Measurements from ENCODE around the gene PCYT2. TPM values are rescaled to one million over a fixed set of nuclear protein-coding genes. Genes with fewer than 3 reads are reported as not detected.

PCYT2 gene
- total and polyA plus RNA-seq, 10 of the 15 experiments (the other 5 are each of a cell fraction or from before 2014, with no cell fraction given) = 0.63 to 72.0 (median 45.0) TPM

DNA sequence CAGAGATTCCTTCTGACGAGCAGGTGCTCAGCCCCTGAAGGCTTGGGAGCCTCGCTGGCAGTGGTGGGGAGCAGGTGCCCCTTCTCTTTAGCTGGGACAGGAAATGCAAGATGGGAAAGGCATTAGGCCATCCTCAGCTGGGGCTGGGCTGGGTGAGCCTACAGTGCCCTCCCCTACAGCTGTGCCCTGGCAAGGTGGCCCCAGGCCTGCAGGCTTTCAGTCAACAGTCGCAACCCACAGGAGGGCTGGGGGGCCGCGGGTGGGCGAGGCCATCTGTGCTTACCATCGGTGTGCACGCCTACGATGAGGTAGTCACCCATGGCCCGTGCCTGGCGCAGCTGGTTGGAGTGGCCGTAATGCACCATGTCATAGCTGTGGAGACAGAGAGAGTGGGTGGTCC is 2.0 kb downstream of the PCYT2 start (continued):
- TF ChIP-seq, protein P1, sequence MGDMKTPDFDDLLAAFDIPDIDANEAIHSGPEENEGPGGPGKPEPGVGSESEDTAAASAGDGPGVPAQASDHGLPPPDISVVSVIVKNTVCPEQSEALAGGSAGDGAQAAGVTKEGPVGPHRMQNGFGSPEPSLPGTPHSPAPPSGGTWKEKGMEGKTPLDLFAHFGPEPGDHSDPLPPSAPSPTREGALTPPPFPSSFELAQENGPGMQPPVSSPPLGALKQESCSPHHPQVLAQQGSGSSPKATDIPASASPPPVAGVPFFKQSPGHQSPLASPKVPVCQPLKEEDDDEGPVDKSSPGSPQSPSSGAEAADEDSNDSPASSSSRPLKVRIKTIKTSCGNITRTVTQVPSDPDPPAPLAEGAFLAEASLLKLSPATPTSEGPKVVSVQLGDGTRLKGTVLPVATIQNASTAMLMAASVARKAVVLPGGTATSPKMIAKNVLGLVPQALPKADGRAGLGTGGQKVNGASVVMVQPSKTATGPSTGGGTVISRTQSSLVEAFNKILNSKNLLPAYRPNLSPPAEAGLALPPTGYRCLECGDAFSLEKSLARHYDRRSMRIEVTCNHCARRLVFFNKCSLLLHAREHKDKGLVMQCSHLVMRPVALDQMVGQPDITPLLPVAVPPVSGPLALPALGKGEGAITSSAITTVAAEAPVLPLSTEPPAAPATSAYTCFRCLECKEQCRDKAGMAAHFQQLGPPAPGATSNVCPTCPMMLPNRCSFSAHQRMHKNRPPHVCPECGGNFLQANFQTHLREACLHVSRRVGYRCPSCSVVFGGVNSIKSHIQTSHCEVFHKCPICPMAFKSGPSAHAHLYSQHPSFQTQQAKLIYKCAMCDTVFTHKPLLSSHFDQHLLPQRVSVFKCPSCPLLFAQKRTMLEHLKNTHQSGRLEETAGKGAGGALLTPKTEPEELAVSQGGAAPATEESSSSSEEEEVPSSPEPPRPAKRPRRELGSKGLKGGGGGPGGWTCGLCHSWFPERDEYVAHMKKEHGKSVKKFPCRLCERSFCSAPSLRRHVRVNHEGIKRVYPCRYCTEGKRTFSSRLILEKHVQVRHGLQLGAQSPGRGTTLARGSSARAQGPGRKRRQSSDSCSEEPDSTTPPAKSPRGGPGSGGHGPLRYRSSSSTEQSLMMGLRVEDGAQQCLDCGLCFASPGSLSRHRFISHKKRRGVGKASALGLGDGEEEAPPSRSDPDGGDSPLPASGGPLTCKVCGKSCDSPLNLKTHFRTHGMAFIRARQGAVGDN (IDR thresholded peaks at IDR 0.05) = no peak
- TF ChIP-seq RBBP5 (conservative IDR thresholded peaks at IDR 0.05) = no peak
- no peak for TF ChIP-seq TCF12 (IDR thresholded peaks at IDR 0.05; ENCODE audit: low read depth, low read length)
- no peak for TF ChIP-seq CBFB (IDR thresholded peaks at IDR 0.05; ENCODE audit: low read depth)
- TF ChIP-seq RUNX3 (IDR thresholded peaks at IDR 0.05; ENCODE audit: low read length) = no peak
- no peak for TF ChIP-seq ESRRA (IDR thresholded peaks at IDR 0.05; ENCODE audit: low read length)
- TF ChIP-seq TCF3 (IDR thresholded peaks at IDR 0.05; ENCODE audit: borderline replicate concordance, insufficient read depth, low read depth, low read length) = no peak

DNA sequence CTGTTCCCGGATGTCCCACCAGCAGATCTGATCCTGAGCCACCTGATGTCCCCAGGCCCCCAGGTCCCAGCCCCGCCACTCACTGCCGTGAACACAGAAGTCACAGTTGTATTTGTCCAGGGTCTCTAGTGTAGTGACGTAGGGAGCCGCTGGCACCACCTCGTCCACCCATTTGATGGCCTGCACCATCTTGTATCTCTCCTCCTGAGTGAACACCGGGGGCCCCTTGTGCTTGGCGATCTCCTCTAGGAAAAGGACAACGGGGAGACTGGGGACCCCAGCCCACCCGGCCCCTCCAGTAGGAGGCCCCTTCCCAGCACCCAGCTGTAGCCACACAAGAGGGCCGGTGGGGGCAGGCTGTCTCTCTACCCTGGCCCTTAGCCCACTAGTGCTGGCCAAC is 2.4 kb downstream of the PCYT2 start:
- ChIA-PET CTCF (no interaction called here), POLR2A (no interaction called here), SMC1A (ENCODE audit: uncharacterized antibody, unreplicated experiment) (no interaction called here), RAD21 (ENCODE audit: unreplicated experiment) (no interaction called here)
- Histone ChIP-seq H3K79me2 (ENCODE audit: control insufficient read depth, insufficient read depth, low read length) (peaks cover 13% of the 10 kb centered on the region), H3K27ac (ENCODE audit: control insufficient read depth, insufficient read depth) (no peak overlapping the region), H3K9ac (ENCODE audit: control insufficient read depth, insufficient read depth, low read length) (no peak overlapping the region), H3K4me1 (ENCODE audit: control insufficient read depth, insufficient read depth, low read length) (peaks cover 5% of the 10 kb centered on the region; the same call in 1 of the 2 replicates), H3K36me3 (ENCODE audit: control insufficient read depth in 2 of 2, insufficient read depth in 2 of 2, low read length in 1 of 2) (peaks cover 6 to 14% of the 10 kb centered on the region in 2 experiments), H3K9me3 (replicated peaks; ENCODE audit: control insufficient read depth, insufficient read depth, low read length) (no peaks in the 10 kb centered on the region), H2AFZ (ENCODE audit: control insufficient read depth, low read depth, low read length) (no peak overlapping the region), H4K20me1 (ENCODE audit: control insufficient read depth, insufficient read depth) (no peaks in the 10 kb centered on the region), H3K4me2 (ENCODE audit: control insufficient read depth, insufficient read depth) (no peak overlapping the region), H3K4me3 (no peak overlapping the region), H3K27me3 (replicated peaks in 1 of 2; ENCODE audit: control insufficient read depth in 2 of 2, insufficient read depth in 2 of 2, low read length in 1 of 2) (no peaks in the 10 kb centered on the region)
- intact Hi-C loops (cut with micrococcal nuclease; ENCODE audit: unreplicated experiment) = no loop called here
- 92% methylated on average over 11 of the region's 11 CpGs for WGBS (ENCODE audit: insufficient coverage, insufficient replicate concordance, low lambda C conversion rate, missing lambda C conversion rate)
- FAIRE-seq (no peak), DNase-seq (ENCODE audit: low read depth, low spot score) (no peak), ATAC-seq (no peak)
- in situ Hi-C loops (cut with MboI) = no loop called here
- no TSS peak for BruUV-seq (replicated peaks)
- no peak for TF ChIP-seq TBL1XR1 (IDR thresholded peaks at IDR 0.05; ENCODE audit: low read depth, low read length)
- no peak for TF ChIP-seq ZNF24 (IDR thresholded peaks at IDR 0.05)
- TF ChIP-seq JUNB (IDR thresholded peaks at IDR 0.05) = no peak
- no peak for TF ChIP-seq HDGF (IDR thresholded peaks at IDR 0.05)
- TF ChIP-seq, protein P2, sequence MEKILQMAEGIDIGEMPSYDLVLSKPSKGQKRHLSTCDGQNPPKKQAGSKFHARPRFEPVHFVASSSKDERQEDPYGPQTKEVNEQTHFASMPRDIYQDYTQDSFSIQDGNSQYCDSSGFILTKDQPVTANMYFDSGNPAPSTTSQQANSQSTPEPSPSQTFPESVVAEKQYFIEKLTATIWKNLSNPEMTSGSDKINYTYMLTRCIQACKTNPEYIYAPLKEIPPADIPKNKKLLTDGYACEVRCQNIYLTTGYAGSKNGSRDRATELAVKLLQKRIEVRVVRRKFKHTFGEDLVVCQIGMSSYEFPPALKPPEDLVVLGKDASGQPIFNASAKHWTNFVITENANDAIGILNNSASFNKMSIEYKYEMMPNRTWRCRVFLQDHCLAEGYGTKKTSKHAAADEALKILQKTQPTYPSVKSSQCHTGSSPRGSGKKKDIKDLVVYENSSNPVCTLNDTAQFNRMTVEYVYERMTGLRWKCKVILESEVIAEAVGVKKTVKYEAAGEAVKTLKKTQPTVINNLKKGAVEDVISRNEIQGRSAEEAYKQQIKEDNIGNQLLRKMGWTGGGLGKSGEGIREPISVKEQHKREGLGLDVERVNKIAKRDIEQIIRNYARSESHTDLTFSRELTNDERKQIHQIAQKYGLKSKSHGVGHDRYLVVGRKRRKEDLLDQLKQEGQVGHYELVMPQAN (conservative IDR thresholded peaks at IDR 0.05) = no peak
- TF ChIP-seq NBN (IDR thresholded peaks at IDR 0.05) = no peak
- no peak for TF ChIP-seq IKZF2 (IDR thresholded peaks at IDR 0.05)
- no peak for TF ChIP-seq HDAC2 (IDR thresholded peaks at IDR 0.05)
- TF ChIP-seq MYB (IDR thresholded peaks at IDR 0.05; ENCODE audit: borderline replicate concordance, low read depth, low read length) = no peak
- TF ChIP-seq SIX5 (IDR thresholded peaks at IDR 0.05; ENCODE audit: low read depth, low read length, severe bottlenecking) = no peak
- no peak for TF ChIP-seq CBX3 (IDR thresholded peaks at IDR 0.05; ENCODE audit: borderline replicate concordance, low read depth)
- TF ChIP-seq SUPT20H (IDR thresholded peaks at IDR 0.05; ENCODE audit: borderline replicate concordance, control insufficient read depth, low read depth, low read length) = no peak
- TF ChIP-seq TCF12 (IDR thresholded peaks at IDR 0.05; ENCODE audit: low read depth, low read length) = no peak
- no peak for TF ChIP-seq ZSCAN29 (IDR thresholded peaks at IDR 0.05)

Measured in GM12878 (cell line).